Measurements from ENCODE around the gene MAD1L1.

Gene MAD1L1

GRCh38 chr7:2117646-2118045 is 115.1 kb downstream of the MAD1L1 start:
- DNase-seq (ENCODE audit: low spot score) = no peak

GRCh38 chr7:2116989-2117591 is 115.7 kb downstream of the MAD1L1 start:
- no peak for DNase-seq (ENCODE audit: low spot score)

DNA sequence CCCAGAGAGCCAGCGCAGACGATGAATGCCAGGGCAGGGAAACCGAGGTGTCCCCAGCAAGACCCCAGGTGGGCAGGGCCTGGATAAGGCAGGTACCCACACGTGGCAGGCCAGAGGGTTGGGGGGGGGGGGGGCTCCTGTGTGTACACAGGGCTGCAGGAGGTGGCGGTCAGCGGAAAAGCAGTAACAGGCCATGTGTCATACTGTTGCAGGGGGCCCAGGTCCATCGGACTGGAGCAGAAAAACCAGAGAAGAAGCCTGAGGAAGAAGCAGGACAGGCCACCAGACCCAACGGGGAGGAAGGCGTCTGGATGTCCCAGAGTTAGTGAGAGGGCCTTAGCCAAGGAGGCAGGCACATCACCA is 116.3 kb downstream of the MAD1L1 start:
- DNase-seq (ENCODE audit: low spot score) = no peak

- DNase-seq (ENCODE audit: low spot score) = no peak
These were observed 116.8 kb downstream of the MAD1L1 start for GRCh38 chr7:2115760-2116447.

- no peak for DNase-seq (ENCODE audit: low spot score)
These were observed 117.6 kb downstream of the MAD1L1 start for GRCh38 chr7:2114926-2115759.

GRCh38 chr7:2114052-2114451 is 118.7 kb downstream of the MAD1L1 start:
- no peak for DNase-seq (ENCODE audit: low spot score)

DNA sequence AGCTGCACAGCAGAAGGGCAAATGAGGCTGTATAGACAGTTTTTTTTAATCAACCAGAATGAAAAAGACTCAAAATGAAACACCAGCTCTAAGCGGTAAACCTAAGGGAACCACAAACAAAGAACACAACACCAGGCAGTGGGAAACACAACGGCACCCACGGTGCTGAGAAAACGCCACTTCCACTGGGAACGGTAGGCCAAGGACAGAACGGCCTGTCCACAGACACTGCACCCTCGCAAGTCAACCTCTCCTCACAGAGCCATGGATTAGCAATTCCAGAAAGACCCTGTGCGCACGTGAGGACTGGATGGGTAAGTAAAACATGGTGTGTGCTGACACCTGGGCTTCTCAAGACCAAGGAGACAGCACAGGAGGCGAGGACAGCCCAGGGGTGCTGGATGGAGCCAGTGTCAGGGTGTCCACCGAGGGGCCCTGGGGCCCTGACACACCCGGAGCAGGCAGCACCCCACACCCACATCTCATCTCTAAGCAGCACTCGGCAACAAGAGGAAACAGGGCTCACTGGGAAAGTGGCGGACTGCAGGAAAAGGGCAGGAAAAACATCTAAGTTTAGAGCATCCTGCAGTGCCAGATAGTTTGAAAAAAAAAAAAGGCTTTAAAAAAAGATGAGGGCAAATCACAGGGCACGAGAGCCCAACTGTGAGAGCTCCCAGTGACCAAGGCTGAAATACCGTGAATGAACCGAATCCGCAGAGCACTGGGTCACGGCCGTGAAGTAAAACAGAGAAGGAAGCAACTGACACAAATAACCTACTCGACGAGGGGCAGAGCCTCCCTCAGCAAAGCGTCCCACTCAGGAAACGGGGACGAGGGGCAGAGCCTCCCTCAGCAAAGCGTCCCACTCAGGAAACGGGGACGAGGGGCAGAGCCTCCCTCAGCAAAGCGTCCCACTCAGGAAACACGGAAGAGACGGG is 120.2 kb downstream of the MAD1L1 start:
- DNase-seq (ENCODE audit: low spot score) = no peak

DNA sequence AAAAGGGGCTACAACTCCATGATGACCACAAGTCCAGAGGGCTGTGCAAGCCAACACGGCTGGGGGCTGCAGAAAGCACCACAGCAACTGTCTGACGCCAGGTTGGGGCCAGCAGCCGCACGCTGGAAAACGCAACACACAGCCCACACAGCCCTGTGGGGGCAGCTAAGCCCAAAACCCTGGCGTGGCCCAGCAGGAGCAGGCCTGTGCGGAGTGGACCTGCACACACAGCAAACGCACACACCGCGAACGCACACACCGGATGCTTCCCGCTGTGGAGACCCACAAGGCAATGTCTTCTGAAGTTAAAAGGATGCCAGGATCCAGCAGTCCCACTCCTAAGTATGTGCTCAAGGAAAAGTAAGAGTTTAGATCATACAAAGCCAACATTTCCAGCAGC is 121.2 kb downstream of the MAD1L1 start:
- DNase-seq (ENCODE audit: low spot score) = no peak

DNA sequence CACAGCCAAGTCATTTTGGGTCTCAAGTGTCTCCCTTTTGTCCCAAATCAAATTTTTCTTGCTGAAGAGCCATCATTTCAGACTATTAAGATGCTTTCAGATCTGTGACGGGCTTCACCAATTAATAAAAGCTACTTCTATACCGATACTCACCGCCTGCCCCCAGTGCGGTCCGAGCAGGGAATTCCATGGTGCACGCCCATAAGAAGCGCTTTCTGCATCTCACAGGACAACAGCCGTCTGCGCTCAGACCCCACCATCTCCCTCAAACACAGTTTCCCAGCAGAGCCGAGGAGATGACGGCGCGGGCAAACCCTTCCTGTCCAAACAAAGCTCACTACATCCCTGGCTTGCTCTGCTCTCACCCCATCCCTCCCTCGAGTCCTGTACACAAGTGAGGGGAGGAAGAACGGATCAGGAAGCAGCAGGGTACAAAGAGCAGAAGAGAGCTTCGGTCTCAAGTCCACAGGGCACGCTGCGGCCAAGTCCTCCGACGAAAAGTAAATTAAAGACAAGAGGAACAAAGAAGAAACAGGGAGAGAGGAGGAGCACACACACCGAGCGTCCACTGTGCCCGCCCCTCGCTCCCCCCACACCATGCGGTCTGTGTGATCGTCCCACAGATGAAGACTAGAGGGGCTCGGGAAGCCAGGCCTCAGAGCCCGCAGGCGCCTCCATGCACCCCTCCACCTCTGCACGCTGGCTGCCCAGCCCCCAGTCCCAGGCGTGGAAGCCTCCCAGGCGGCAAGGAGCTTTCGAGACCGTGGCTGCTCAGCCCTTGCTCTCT is 121.9 kb downstream of the MAD1L1 start:
- DNase-seq (ENCODE audit: low spot score) = no peak

- no peak for DNase-seq (ENCODE audit: low spot score)
These were observed 122.7 kb downstream of the MAD1L1 start for GRCh38 chr7:2109936-2110609.

- no peak for DNase-seq (ENCODE audit: low spot score)
These were observed 123.4 kb downstream of the MAD1L1 start for GRCh38 chr7:2109251-2109872.

DNA sequence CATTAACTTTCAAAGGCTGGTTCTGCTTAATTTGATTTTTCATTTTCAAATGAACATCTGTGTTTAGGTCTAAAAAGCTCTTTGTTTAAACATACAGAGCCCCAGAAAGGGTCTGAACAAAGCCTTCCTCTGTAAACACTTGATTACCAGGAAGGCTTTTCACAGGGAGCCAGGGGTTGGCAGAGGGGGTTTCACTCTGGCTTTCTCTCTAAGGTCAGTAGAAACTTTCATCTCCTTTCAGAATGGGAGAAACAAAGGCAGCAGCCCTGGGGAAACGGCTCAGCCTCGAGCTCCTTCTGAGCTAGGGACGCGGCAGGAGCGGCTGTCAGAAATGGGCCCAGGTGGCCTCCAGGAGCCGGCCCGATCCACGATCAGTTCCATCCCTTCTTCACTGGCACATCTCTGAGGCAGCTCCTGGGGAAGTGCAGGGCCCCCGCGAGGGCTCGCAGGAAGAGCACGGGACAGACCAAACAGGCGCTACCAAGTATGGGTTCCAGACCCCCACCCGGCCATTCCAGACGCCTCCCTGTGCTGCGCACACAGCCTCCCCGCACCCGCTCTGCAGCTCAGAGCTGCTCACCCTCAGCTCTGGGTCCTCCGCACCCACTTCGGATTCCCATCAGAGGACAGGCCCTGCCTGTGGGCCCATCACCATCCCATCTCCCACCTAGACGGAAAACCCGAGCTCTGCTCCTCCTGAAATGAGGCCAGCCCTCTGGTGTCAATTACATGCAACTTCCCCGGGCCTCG is 124.1 kb downstream of the MAD1L1 start:
- DNase-seq (ENCODE audit: low spot score) = no peak

GRCh38 chr7:2108071-2108455 is 124.7 kb downstream of the MAD1L1 start:
- no peak for DNase-seq (ENCODE audit: low spot score)

DNA sequence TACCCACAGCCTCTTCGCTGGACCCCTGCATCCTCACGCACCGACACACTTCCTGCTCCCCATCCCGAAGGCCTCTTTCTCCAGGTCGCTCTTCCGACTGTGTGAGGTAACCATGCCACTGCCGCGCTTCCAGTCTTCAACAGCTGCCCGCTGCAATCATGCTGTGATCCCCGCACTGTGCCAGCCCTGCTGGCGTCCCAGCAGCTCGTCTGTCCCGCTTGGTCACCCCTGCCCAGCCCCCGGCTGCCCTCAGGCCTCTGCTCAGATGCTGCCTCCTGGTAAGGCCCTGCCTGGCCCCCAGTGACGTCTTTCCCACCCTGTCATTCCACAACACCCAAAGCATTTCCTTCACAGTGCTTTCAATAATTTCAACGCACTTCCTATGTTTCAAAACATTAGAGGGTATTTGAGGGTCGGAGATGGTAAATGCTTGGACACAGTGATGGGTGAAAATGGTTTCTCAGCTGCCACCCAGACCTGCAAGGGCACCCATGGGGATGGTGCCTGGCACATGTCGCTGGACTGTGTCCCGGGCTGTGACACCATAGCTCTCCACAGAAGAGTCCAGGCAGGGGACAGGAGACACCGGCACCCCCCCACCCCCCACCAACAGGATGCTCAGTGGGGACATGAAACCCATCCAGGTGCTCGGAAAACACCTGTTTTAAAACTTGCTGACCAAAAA is 125.2 kb downstream of the MAD1L1 start:
- DNase-seq (ENCODE audit: low spot score) = no peak

DNA sequence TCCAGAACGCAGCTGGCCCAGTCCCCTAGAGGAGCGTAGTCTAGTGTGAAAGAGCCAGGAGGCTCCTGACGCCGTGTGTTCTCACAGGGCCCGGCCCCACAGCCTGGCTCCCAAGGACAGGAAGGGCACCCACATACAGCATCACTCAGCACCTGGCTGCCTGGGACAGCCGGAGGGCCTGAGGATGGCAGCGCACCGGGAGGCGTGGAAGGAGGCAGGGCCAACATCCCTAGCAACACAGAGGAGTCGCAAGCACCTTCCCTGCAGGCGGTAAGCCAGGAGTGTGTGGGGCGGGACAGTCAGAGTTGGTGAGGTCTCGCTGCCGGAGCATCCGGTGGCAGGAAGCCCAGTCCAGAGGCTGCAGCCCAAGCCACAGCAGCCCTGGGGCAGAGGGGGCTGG is 125.8 kb downstream of the MAD1L1 start:
- peak; percentile 80 for DNase-seq (ENCODE audit: low spot score)

DNA sequence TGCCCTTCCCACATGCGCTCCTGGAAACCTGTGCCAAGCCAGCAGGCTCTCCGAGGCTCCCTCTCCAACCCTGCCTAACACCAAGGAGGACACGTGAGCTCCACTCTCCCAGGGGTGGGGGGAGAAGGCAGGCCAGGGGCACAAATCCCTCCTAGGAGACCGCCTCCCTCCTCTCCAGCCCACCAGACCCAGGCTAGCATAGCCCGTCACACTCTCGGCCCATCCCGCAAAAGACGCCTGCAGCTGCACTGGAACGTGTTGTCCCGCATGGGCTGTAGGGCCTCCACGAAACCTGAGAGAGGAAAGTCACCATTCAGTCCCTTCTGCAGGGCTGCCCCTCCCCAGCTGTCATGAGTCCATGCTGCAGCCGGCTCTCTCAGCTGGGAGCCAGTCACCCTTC is 126.3 kb downstream of the MAD1L1 start:
- no peak for DNase-seq (ENCODE audit: low spot score)

DNA sequence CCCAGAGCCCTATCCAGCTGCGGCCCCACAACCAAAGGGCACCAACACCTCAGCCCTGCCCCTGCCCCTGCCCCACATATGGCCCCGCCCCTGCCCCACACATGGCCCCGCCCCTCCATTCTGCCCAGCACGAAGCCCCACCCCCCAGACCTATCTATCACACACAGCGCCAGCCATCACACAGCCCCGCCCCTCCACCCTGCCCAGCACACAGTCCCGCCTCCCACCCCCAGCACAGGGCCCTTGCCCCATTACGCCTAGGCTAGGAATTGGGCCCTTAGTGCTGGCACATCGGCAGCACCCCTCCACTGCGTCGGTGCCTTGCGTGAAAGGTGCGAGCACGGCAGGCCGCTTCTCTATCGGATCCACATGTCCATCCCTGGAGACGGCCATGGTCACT is 126.8 kb downstream of the MAD1L1 start:
- DNase-seq (ENCODE audit: low spot score) = no peak

DNA sequence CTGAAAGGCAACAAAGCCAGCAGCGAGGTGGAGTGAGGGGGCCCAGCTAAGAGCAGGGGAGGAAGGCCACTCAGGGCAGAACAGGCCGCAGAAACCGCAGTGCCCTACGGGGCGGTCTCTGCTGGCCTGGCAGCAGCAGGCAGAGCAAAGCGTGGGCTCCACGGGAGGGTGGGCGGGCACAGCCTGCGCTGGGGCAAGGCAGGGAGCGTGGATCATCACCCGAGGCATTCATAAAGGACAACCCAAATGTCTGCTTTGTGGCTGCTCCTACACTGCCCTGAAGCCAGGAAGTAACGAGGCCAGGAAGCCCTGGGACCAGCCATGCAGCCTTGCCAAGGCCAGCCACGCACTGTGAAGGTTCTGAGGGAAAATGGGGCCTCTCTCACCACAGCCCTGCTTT is 127.5 kb downstream of the MAD1L1 start:
- DNase-seq (ENCODE audit: low spot score) = no peak

- no peak for DNase-seq (ENCODE audit: low spot score)
These were observed 128.0 kb downstream of the MAD1L1 start for GRCh38 chr7:2104716-2105115.

All from left forelimb (tissue), 1 donor.